HUES64 (cell line): ENCODE results near the gene SRRM3.
A peak's percentile ranks its signal among the peaks of the same experiment; 100 is the strongest.
"Not testable (repeated sequence)": the region's sequence is repeated elsewhere in the genome, so short reads cannot be mapped to it uniquely, and the experiment has no call there.

Experiments
- H3K27ac ChIP-seq: 2 replicates; pipeline ENCODE4 v1.7.0; 2013; ENCODE audit warnings: low read depth, low read length, inconsistent platforms
- H3K27me3 ChIP-seq: 2 replicates; pipeline ENCODE4 v1.6.1; 2013; ENCODE audit warnings: mild to moderate bottlenecking, low read length; ENCODE audit not compliant: insufficient read depth
- H3K36me3 ChIP-seq: 2 replicates; pipeline ENCODE4 v1.6.1; 2013; ENCODE audit warnings: mild to moderate bottlenecking, low read length; ENCODE audit not compliant: insufficient read depth
- H3K4me1 ChIP-seq: 2 replicates; pipeline ENCODE4 v1.6.1; 2013; ENCODE audit warnings: mild to moderate bottlenecking, low read length, moderate library complexity; ENCODE audit not compliant: insufficient read depth
- H3K4me3 ChIP-seq: 2 replicates; pipeline ENCODE4 v1.5.1; 2013; ENCODE audit warnings: mild to moderate bottlenecking, low read length, moderate library complexity
- H3K9ac ChIP-seq: 2 replicates; pipeline ENCODE4 v1.6.1; 2013; ENCODE audit warnings: mild to moderate bottlenecking, low read depth, low read length
- H3K9me3 ChIP-seq: 2 replicates; pipeline ENCODE4 v1.6.1; 2013; ENCODE audit warnings: low read depth, low read length; ENCODE audit not compliant: insufficient read depth
- WGBS: fragments of 150-250, 120-280 bp; methylation state at CpG from one replicate; pipeline ENCODE4 v1.1.7; 2013; ENCODE audit warnings: missing lambda C conversion rate; 5-methylcytosine and 5-hydroxymethylcytosine counted together

Gene SRRM3

DNA sequence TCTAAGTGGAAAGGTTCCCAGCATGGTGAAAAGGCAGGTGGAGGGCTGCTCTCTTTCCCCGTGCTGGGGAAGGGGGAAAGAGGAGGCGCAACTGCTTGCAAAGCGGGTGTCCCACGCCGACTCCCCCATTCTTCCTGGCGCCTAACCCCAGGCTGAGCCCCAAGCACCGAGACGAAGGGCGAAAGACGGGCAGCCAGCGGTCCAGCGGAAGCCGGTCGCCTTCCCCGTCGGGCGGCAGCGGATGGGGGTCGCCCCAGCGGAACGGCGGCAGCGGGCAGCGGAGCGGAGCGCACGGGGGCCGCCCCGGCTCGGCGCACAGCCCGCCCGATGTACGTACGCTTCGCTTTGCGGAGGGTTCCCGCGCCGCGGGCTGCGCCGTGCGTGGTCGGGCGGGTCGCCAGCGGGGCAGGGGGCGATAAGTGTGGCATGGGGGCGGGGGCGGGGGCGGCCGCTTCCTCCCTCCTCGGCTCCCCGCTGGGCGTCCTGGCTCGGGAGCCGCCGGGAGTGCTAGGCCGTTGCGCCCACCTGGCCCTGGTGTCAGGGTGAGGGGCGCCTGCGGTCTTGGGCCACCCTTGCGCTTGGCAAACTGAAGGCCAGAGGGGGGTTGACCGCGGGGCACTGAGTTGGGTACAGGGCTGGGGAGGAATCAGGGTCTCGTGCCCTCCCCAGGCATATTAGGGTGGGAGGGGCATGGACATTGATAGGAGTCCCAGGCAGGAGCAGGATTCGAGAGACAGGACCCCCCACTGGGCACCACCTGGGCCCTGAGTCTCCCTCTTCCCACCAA lies 65.6 kb downstream of the SRRM3 start:
- WGBS, result 1% methylated on average over 68 of the region's 68 CpGs
- Histone ChIP-seq H3K4me3 (peak overlapping the region; percentile 58), H3K4me1 (peaks cover 19% of the 10 kb centered on the region), H3K9ac (peak overlapping the region; percentile 48), H3K9me3 (no peaks in the 10 kb centered on the region), H3K27ac (no peak overlapping the region), H3K27me3 (peaks cover 27% of the 10 kb centered on the region), H3K36me3 (no peaks in the 10 kb centered on the region)

DNA sequence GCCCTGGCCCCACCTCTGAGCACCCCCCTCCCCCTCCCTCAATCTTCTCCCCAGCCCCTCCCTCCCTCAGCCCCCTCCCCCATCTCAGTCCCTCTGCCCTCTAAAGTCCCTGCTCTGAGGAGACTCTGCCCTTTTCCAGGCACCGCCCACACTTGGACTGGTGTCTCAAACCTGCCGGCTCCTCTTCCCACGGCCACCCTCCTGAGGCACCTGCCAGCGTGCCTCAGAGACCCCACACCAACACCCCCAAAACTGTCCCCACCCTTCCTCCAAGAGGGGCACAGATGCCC lies 66.1 kb downstream of the SRRM3 start:
- H3K4me1 ChIP-seq, result peaks cover 22% of the 10 kb centered on the region
- no peaks in the 10 kb centered on the region for H3K9me3 ChIP-seq
- H3K36me3 ChIP-seq, result no peaks in the 10 kb centered on the region
- H3K27ac ChIP-seq, result no peak overlapping the region
- WGBS, result 40% methylated on average over 4 of the region's 4 CpGs
- peaks cover 27% of the 10 kb centered on the region for H3K27me3 ChIP-seq
- no peak overlapping the region for H3K9ac ChIP-seq
- H3K4me3 ChIP-seq, result peak overlapping the region; percentile 58; the same call in 1 of the 2 replicates

DNA sequence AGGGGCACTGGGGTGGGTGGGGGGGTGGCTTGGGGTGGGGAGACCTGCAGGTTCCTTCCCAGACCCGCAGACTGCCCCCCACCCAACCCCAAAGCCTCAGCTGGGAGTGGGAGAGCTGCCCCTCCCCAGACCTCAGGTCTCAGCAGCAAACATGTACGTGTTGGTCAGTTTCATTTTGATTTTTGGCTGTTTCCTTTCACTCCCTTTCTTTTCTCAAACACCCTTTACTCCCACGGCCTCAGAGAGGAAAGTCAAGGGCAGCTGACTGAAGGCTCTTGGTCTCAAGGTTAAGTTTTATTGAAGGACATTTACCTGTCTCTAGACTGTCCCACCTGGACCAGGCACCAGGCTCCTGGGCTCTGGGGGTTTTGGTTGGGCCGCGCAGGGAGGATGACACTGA lies 66.7 kb downstream of the SRRM3 start:
- peaks cover 27% of the 10 kb centered on the region for H3K27me3 ChIP-seq
- no peak overlapping the region for H3K4me3 ChIP-seq
- no peak overlapping the region for H3K27ac ChIP-seq
- no peaks in the 10 kb centered on the region for H3K9me3 ChIP-seq
- H3K9ac ChIP-seq, result no peak overlapping the region
- H3K36me3 ChIP-seq, result no peaks in the 10 kb centered on the region
- H3K4me1 ChIP-seq, result peaks cover 27% of the 10 kb centered on the region
- 49% methylated on average over 4 of the region's 5 CpGs for WGBS

DNA sequence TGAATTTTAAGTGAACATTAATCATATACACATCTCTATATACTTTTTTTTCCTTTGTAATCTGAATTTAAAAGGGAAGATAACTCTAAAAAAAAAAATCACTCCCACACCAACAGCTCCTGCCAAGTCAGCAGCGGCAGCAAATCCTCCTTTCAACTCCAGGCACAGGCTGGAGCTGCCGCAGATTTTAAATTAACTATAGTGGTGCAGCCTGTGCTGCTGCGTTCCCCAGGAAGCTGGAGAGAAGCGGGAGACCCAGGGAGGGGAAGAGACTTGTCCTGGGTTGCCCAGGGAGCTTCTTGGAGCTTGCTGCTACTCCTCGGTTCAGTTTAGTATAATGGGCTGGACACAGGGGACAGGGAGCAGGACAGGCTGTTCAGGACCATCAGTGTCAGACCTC lies 68.2 kb downstream of the SRRM3 start:
- Histone ChIP-seq H3K27me3 (peaks cover 27% of the 10 kb centered on the region), H3K9ac (no peak overlapping the region), H3K36me3 (no peaks in the 10 kb centered on the region), H3K4me3 (no peak overlapping the region), H3K9me3 (no peaks in the 10 kb centered on the region), H3K4me1 (peaks cover 35% of the 10 kb centered on the region), H3K27ac (peak overlapping the region; percentile 48; the same call in 1 of the 2 replicates)
- WGBS, result 28% methylated on average over 5 of the region's 5 CpGs

DNA sequence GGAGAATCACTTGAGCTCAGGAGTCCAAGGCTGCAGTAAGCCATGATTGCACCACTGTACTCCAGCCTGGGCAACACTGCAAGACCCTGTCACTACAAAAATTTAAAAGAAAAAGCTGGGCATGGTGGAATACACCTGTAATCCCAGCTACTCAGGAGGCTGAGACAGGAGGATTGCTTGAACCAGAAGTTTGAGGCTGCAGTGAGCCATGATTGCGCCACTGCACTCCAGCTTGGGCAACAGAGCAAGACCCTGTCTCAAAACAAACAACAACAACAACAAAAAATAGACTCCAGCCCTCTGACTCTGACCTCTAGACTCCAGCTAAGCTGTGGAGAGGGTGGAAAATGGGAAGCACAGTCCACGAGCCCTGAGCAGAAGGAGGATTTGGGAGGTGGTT lies 69.7 kb downstream of the SRRM3 start:
- H3K27ac ChIP-seq, H3K4me3 ChIP-seq, H3K9ac ChIP-seq, H3K36me3 ChIP-seq, H3K9me3 ChIP-seq: not testable (repeated sequence)
- Histone ChIP-seq H3K4me1 (peaks cover 35% of the 10 kb centered on the region), H3K27me3 (peaks cover 27% of the 10 kb centered on the region)
- 86% methylated on average over 2 of the region's 2 CpGs for WGBS

DNA sequence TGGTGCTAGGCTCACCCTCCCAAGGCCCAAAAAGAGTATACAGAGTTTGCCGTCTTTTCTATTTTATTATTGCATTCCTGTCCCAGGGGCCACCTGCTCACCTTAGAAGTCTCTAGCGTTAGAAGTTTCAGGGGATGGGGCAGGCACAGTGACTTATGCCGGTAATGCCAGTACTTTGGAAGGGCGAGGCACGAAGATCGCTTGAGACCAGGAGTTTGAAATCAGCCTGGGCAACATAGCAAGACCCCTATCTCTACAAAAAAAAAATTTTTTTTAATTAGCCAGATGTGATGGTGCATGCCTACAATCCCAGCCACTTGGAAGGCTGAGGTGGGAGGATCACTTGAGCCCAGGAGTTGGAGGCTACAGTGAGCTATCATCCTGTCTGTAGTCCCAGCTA lies 70.4 kb downstream of the SRRM3 start:
- H3K27me3 ChIP-seq, result peaks cover 21% of the 10 kb centered on the region
- 91% methylated on average over 6 of the region's 6 CpGs for WGBS
- H3K4me3 ChIP-seq, result no peak overlapping the region
- no peak overlapping the region for H3K27ac ChIP-seq
- no peak overlapping the region for H3K9ac ChIP-seq
- H3K4me1 ChIP-seq, result peaks cover 35% of the 10 kb centered on the region
- no peaks in the 10 kb centered on the region for H3K9me3 ChIP-seq
- no peaks in the 10 kb centered on the region for H3K36me3 ChIP-seq

DNA sequence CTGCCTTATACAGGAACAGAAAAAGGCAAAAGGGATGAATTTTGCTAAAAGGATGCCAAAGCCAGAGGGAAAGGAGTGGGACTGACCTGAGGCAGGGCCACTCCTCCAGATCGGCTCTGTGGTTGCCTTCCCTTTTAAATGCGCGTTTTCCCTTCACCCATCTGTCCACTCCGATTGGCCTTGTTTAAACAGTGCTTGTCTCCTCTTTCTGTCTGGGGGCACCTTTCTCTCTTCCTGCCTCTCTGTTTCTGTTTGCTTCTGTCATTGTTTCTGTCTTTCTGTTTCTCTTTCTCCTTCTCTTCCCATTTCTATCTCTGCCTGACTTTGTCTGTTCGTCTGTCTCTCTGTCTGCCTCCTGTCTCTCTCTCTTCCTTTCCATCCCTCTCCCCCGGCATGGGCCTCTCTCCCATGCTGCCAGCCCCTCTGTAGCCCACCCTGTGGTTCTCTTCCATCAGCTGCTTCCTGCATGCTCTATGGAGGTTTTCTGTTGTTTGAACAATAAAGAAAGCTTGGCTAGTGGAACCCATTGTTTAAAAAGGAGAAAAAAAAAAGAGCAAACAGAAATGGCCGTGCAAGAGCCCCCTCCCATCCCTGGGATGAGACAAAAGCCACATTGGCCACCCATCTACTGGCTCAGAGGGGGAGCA lies 71.3 kb downstream of the SRRM3 start:
- Histone ChIP-seq H3K4me1 (peaks cover 35% of the 10 kb centered on the region), H3K27ac (peak overlapping the region; percentile 45; the same call in 1 of the 2 replicates), H3K36me3 (no peaks in the 10 kb centered on the region), H3K9ac (no peak overlapping the region), H3K9me3 (no peaks in the 10 kb centered on the region), H3K27me3 (peaks cover 16% of the 10 kb centered on the region), H3K4me3 (no peak overlapping the region)
- WGBS, result 24% methylated on average over 7 of the region's 7 CpGs

DNA sequence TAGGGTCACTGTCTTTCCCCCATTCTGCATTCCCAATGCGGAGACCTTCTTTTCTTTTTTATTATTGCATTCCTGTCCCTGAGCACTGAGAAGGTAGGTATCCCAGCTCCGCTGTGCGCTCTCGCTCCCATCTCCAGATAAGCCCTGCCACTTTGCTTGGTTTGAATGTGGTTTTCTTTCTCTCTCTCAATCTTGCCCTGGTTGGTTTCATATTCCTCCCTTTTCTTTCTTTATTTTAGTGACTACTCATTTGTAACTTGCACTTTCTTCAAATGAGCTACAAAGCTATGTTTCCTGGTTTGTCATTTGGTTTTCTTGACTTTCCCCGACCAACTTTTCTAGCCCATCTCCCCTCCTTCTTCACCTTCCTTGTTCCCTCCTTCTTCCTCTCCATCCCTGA lies 71.8 kb downstream of the SRRM3 start:
- Histone ChIP-seq H3K9me3 (no peaks in the 10 kb centered on the region), H3K4me1 (peaks cover 34% of the 10 kb centered on the region), H3K27me3 (peaks cover 13% of the 10 kb centered on the region), H3K36me3 (no peaks in the 10 kb centered on the region), H3K27ac (no peak overlapping the region), H3K4me3 (no peak overlapping the region), H3K9ac (no peak overlapping the region)
- WGBS, result 65% methylated on average over 5 of the region's 5 CpGs

DNA sequence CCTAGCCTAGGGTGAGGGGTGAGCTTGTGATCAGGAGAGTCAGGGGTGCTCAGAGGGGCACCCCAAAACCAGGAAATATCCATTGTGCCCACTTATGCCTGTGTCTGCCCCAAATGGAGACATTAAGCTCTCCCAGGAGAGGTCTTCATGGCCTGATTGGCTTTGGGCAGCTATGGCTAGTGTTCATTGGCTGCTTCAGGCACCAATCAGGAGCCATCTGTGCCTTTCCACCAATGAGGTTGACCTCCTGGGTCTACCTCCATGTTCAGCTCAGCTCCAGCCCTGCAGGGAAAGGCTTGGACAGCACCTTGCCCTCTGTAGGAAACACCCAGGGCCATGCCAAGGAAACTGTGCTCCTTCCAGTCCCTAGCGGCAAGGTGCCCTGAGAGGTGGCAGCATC lies 76.8 kb downstream of the SRRM3 start:
- Histone ChIP-seq H3K36me3 (no peaks in the 10 kb centered on the region), H3K4me1 (peaks cover 17% of the 10 kb centered on the region), H3K4me3 (no peak overlapping the region), H3K9ac (no peak overlapping the region), H3K27ac (no peak overlapping the region), H3K27me3 (peaks cover 43% of the 10 kb centered on the region), H3K9me3 (no peaks in the 10 kb centered on the region)
- WGBS, result 96% methylated on average over 1 of the region's 1 CpG

DNA sequence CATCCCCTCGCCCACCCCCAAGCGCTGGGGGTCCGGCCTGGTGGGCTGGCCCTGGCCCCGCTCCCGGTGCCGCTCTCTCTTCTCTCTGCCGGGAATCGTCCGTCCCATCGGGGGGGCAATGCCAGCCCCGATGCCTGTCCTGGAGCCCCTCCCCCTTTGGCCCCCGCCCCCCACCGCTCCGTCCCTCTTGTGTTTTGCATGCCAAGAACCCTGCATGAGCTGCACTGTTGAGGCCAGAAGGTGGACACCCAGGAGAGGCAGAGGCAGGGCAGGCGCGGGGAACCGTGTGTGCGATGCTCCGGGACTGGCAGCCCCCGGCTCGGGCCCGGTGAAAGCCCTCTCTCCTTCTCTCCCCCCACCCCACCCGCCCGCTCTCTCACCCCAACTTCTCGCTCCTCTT lies 78.7 kb downstream of the SRRM3 start:
- no peak overlapping the region for H3K9ac ChIP-seq
- H3K36me3 ChIP-seq, result no peaks in the 10 kb centered on the region; the same call in 1 of the 2 replicates
- no peak overlapping the region for H3K27ac ChIP-seq
- H3K27me3 ChIP-seq, result peaks cover 47% of the 10 kb centered on the region
- 3% methylated on average over 24 of the region's 25 CpGs for WGBS
- peak overlapping the region; percentile 68 for H3K4me3 ChIP-seq
- H3K9me3 ChIP-seq, result no peaks in the 10 kb centered on the region
- H3K4me1 ChIP-seq, result peaks cover 11% of the 10 kb centered on the region

DNA sequence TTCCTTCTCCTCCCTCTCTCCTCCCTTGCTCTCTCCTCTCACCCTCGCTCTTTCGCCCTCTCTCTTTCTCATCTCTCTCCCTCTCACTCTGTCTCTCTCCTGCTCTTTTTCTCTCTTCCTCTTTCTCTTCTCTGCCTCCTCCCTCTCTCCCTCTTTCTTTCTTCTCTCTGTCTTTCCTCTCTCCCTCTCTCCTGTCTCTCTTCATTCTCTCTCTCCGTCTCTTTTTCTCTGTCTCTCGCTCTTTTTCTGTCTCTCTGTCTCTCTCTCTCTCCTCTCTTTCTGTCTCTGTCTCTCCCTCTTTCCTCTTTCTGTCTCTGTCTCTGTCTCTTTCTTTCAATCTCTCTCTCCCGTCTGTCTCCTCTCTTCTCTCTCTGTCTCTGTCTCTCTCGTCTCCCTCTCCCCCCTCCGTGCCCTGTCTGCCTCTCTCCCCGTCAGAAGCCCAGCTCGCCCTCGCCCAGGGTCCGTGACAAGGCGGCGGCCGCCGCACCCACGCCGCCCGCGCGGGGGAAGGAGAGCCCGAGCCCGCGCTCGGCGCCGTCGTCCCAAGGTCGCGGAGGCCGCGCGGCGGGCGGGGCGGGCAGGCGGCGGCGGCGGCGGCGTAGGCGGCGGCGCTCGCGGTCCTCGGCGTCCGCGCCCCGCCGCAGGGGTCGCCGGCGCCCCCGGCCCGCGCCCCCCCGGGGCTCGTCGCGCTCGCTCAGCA lies 79.5 kb downstream of the SRRM3 start:
- Histone ChIP-seq H3K4me3 (peak overlapping the region; percentile 68), H3K27me3 (peaks cover 47% of the 10 kb centered on the region)

More for the DNA sequence above, 79.5 kb downstream of the SRRM3 start:
- no peaks in the 10 kb centered on the region for H3K9me3 ChIP-seq
- H3K36me3 ChIP-seq, result no peaks in the 10 kb centered on the region; the same call in 1 of the 2 replicates
- WGBS, result under 1% methylated on average over 63 of the region's 63 CpGs
- peaks cover 11% of the 10 kb centered on the region for H3K4me1 ChIP-seq
- H3K27ac ChIP-seq, result no peak overlapping the region
- no peak overlapping the region for H3K9ac ChIP-seq
